ENCODE results near the gene RTF1. TPM values are rescaled to one million over a fixed set of nuclear protein-coding genes. Genes with fewer than 3 reads are reported as not detected.

RTF1 gene
- total and polyA plus RNA-seq, 2 donors (not counting 1 experiment from before 2014, with no cell fraction given): 11.9 to 39.4 TPM

GRCh38 chr15:41512940-41513505, 96.1 kb downstream of the RTF1 start:
- DNase-seq (peak; percentile 76), ATAC-seq (ENCODE audit: low read depth) (peak; percentile 73)
- ChIA-PET CTCF (interaction anchor here (0.6 to 2.3 kb wide), 4 partner anchors 11 to 541 kb away, joined by 3 to 8 read pairs (median 4); no protein-coding TSS in a partner anchor), POLR2A (interaction anchor here (1.2 kb wide), 1 partner anchor 13 kb away, joined by 3 read pairs; no protein-coding TSS in a partner anchor)
- H3K9ac ChIP-seq (ENCODE audit: low read length): peak overlapping the region; percentile 74
- peak overlapping the region; percentile 99 for H3K4me2 ChIP-seq (replicated peaks; ENCODE audit: low read depth, low read length, poor library complexity, severe bottlenecking)
- TF ChIP-seq CTCF (IDR thresholded peaks at IDR 0.05) (no peak), EZH2 (IDR thresholded peaks at IDR 0.05; ENCODE audit: borderline replicate concordance, insufficient read depth, low read depth, low read length, poor library complexity, severe bottlenecking) (peak; percentile 76)
- H3K4me1 Mint-ChIP-seq: peaks cover 27% of the 10 kb centered on the region
- no peaks in the 10 kb centered on the region for H3K79me2 ChIP-seq (ENCODE audit: control insufficient read depth, insufficient read depth, low read length)
- peaks cover 4% of the 10 kb centered on the region for H4K20me1 ChIP-seq (ENCODE audit: control insufficient read depth, insufficient read depth, low read length, poor library complexity, severe bottlenecking)
- peak overlapping the region; percentile 88 for H3K4me3 Mint-ChIP-seq
- peaks cover 6% of the 10 kb centered on the region for H3K27me3 Mint-ChIP-seq
- H3K27ac ChIP-seq (ENCODE audit: low read length in 2 of 2): no peak overlapping the region
- no peaks in the 10 kb centered on the region for H3K9me3 Mint-ChIP-seq (ENCODE audit: insufficient read depth)
- H3K27ac Mint-ChIP-seq: peak overlapping the region; percentile 71
- H2AFZ ChIP-seq (ENCODE audit: insufficient read depth, low read depth, low read length, poor library complexity, severe bottlenecking): peak overlapping the region; percentile 76
- peak overlapping the region; percentile 34 to 76 (median 51) for H3K4me3 ChIP-seq (ENCODE audit: control extremely low read depth in 1 of 5, extremely low read depth in 1 of 5, insufficient read depth in 1 of 5, low read depth in 2 of 5, low read length in 4 of 5)
- H3K9me3 ChIP-seq (ENCODE audit: control extremely low read depth in 1 of 3, control insufficient read depth in 2 of 3, insufficient read depth in 1 of 3, low read length in 2 of 3): peaks cover 0 to 11% (median 0%) of the 10 kb centered on the region in 3 donors
- peaks cover 0 to 3% of the 10 kb centered on the region in 2 experiments for H3K36me3 ChIP-seq (replicated peaks in 1 of 2; ENCODE audit: control extremely low read depth in 1 of 2, control insufficient read depth in 1 of 2, extremely low read depth in 1 of 2, insufficient read depth in 2 of 2, low read length in 1 of 2)
- H3K27me3 ChIP-seq (replicated peaks in 1 of 4; ENCODE audit: control extremely low read depth in 1 of 4, control insufficient read depth in 3 of 4, insufficient read depth in 4 of 4, low read length in 3 of 4): peaks cover 0 to 27% (median 11%) of the 10 kb centered on the region in 4 experiments
- intact Hi-C loops (cut with micrococcal nuclease): loop anchor here (1.0 to 5.0 kb wide), 3 partner anchors 11 to 96 kb away; partner anchors contain the start of genes ITPKA and RTF1
- peaks cover 30% of the 10 kb centered on the region in 2 donors for H3K4me1 ChIP-seq (ENCODE audit: control insufficient read depth in 2 of 2, insufficient read depth in 2 of 2, low read length in 2 of 2)
- under 1% methylated on average over 40 of the region's 40 CpGs for WGBS (ENCODE audit: insufficient coverage)
